CD8-positive, alpha-beta memory T cell (primary cell): ENCODE measurements around the gene FCSK. TPM values are rescaled to one million over a fixed set of nuclear protein-coding genes. Genes with fewer than 3 reads are reported as not detected.

Experiments used
- CTCF ChIA-PET: fragments of 350-600 bp; sonication (Branson Sonifier 250); formaldehyde crosslinking; loops from one replicate; lab custom pipeline; 2021; ENCODE audit warnings: antibody characterized with exemption; lab: Charles Lee
- POLR2A ChIA-PET: fragments of 350-600 bp; sonication (Branson Sonifier 250); formaldehyde crosslinking; loops from one replicate; lab custom pipeline; 2021; ENCODE audit warnings: antibody characterized with exemption; lab: Charles Lee
- DNase-seq, 5 donors: peaks; one replicate each; pipeline versions ENCODE4 v3.0.0 to v3.0.0-alpha.2; 2020 to 2022; ENCODE audit warnings: mixed read lengths in 1 of 5
- H3K27ac ChIP-seq: one replicate; pipeline ENCODE4 v1.7.0; 2013; ENCODE audit warnings: low read depth, mild to moderate bottlenecking, low read length, moderate library complexity
- H3K27me3 ChIP-seq: 2 replicates; pipeline ENCODE4 v1.7.0; 2013; ENCODE audit warnings: low read length, mild to moderate bottlenecking; ENCODE audit not compliant: insufficient read depth, poor library complexity, severe bottlenecking
- H3K36me3 ChIP-seq: 2 replicates; pipeline ENCODE4 v1.7.0; 2013; ENCODE audit warnings: mild to moderate bottlenecking, low read length, moderate library complexity; ENCODE audit not compliant: insufficient read depth
- H3K4me1 ChIP-seq: 2 replicates; pipeline ENCODE4 v1.7.0; 2013; ENCODE audit warnings: mild to moderate bottlenecking, low read length, moderate library complexity; ENCODE audit not compliant: insufficient read depth
- H3K4me3 ChIP-seq: 2 replicates; pipeline ENCODE4 v1.7.0; 2013; ENCODE audit warnings: mild to moderate bottlenecking, low read length
- H3K9me3 ChIP-seq: 2 replicates; pipeline ENCODE4 v1.7.0; 2013; ENCODE audit warnings: mild to moderate bottlenecking, low read length
- H3K27ac Mint-ChIP-seq, 8 donors: one replicate each; pipeline ENCODE4 v1.8.0; 2020 to 2021; ENCODE audit warnings: mixed read lengths in 8 of 8, mild to moderate bottlenecking in 6 of 8, inconsistent platforms in 3 of 8, moderate library complexity in 3 of 8
- H3K27me3 Mint-ChIP-seq, 2 donors: one replicate each; pipeline ENCODE4 v1.8.0; 2020 to 2021; ENCODE audit warnings: mixed read lengths in 2 of 2, mild to moderate bottlenecking in 1 of 2, moderate library complexity in 1 of 2
- H3K36me3 Mint-ChIP-seq, 3 donors: one replicate each; pipeline ENCODE4 v1.8.0; 2020 to 2021; ENCODE audit warnings: mixed read lengths in 3 of 3, inconsistent platforms in 1 of 3, mild to moderate bottlenecking in 1 of 3
- H3K4me1 Mint-ChIP-seq, 3 donors: one replicate each; pipeline ENCODE4 v1.8.0; 2020 to 2021; ENCODE audit warnings: mixed read lengths in 3 of 3, inconsistent platforms in 1 of 3, mild to moderate bottlenecking in 1 of 3
- H3K4me3 Mint-ChIP-seq, 7 donors: one replicate each; pipeline ENCODE4 v1.8.0; 2020 to 2021; ENCODE audit warnings: mixed read lengths in 7 of 7, mild to moderate bottlenecking in 6 of 7, moderate library complexity in 4 of 7, inconsistent platforms in 2 of 7
- H3K9me3 Mint-ChIP-seq, 5 donors: one replicate each; pipeline ENCODE4 v1.8.0; 2020 to 2022; ENCODE audit warnings: mixed read lengths in 5 of 5, mild to moderate bottlenecking in 3 of 5, moderate library complexity in 2 of 5, inconsistent platforms in 1 of 5
- polyA plus RNA-seq: library from polyadenylated mRNA; unstranded; fragments of 300-500 nt; fragmentation: Illumina TruSeq; gene quantifications from one replicate; pipeline ENCODE4 v1.2.3, GENCODE V29; 2021
- total RNA-seq, 2 experiments: library from RNA; stranded (reverse); gene quantifications; one replicate each; pipeline ENCODE4 v1.2.3, GENCODE V29; 2021

Gene FCSK
- total and polyA plus RNA-seq, 3 experiments from 2014 or later = 7.8 to 16.9 (median 15.1) TPM

DNA sequence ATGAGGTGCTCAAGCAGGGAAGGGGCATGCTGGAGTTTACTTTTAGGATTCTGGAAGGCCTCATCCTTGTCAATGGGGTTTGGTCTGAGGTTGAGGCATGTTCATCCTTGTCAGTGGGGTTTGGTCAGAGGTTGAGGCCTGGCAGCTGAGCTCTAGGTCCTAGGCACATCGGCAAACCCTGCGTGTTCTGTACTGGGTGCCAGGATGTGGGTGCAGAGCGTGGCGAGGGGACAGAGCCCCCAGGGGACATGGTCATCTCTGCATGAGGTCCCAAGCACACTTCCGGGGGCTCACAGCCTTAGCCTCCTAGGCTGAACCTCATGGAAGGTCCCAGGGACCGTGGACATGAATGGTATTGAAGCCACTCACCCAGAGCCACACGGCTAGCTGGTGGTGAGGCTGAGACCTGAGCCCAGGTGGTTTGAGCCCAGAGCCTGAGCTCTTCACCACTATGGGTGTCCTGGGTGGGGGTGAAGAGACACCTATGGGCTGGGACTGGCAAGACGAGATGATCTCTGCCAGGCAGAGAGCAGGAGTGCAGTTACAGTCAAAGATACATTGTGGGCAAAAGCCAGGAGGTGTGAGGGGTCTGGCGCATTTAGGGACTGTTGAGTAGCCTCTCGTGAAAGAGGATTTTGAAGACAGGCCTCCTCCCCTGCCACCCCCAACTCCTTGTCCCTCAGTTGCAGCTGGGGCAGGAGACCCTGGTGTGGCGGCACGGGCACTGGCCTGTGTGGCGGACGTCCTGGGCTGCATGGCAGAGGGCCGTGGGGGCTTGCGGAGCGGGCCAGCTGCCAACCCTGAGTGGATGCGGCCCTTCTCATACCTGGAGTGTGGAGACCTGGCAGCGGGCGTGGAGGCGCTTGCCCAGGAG is 19.3 kb downstream of the FCSK start:
- Mint-ChIP-seq H3K27ac (peak overlapping the region in 1 of 8 donors; percentile 85), H3K4me1 (peaks cover 0 to 4% (median 0%) of the 10 kb centered on the region in 3 donors), H3K27me3 (no peaks in the 10 kb centered on the region), H3K4me3 (no peak overlapping the region), H3K9me3 (no peaks in the 10 kb centered on the region), H3K36me3 (peaks cover 0 to 39% (median 0%) of the 10 kb centered on the region in 3 donors)
- Histone ChIP-seq H3K4me1 (no peaks in the 10 kb centered on the region), H3K9me3 (no peaks in the 10 kb centered on the region), H3K27ac (no peak overlapping the region), H3K36me3 (no peaks in the 10 kb centered on the region), H3K4me3 (no peak overlapping the region), H3K27me3 (no peaks in the 10 kb centered on the region)
- POLR2A ChIA-PET = interaction anchor here (0.5 to 0.6 kb wide), 2 partner anchors 86 to 211 kb away, joined by 4 read pairs; no protein-coding TSS in a partner anchor
- CTCF ChIA-PET = no interaction called here
- no peak for DNase-seq

DNA sequence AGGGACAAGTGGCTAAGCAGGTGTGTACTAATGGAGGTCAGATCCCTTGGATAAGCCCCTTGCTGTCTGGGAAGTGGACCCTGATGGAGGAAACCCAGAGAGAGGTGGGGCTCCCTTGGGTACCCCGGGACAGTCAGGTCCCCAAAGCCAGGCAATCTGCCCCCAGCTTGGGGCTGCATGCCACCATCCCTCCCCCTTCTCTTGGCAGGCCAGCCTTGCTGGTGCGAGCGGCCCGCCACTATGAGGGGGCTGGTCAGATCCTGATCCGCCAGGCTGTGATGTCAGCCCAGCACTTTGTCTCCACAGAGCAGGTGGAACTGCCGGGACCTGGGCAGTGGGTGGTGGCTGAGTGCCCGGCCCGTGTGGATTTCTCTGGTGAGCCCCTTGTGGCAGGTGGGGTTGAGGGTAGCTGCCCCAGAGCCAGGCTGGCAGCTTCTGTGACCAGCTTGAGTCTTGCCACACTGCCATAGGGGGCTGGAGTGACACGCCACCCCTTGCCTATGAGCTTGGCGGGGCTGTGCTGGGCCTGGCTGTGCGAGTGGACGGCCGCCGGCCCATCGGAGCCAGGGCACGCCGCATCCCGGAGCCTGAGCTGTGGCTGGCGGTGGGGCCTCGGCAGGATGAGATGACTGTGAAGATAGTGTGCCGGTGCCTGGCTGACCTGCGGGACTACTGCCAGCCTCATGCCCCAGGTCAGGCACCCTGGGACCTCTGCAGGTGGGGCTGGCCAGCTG is 20.1 kb downstream of the FCSK start:
- Mint-ChIP-seq H3K36me3 (peaks cover 0 to 43% (median 0%) of the 10 kb centered on the region in 3 donors), H3K4me1 (peaks cover 0 to 8% (median 1%) of the 10 kb centered on the region in 3 donors), H3K9me3 (no peaks in the 10 kb centered on the region), H3K27me3 (no peaks in the 10 kb centered on the region), H3K4me3 (no peak overlapping the region), H3K27ac (no peak overlapping the region)
- POLR2A ChIA-PET = interaction anchor here (0.5 kb wide), 2 partner anchors 202 to 211 kb away, joined by 3 to 4 read pairs; no protein-coding TSS in a partner anchor
- Histone ChIP-seq H3K36me3 (no peaks in the 10 kb centered on the region), H3K27me3 (no peaks in the 10 kb centered on the region), H3K27ac (no peak overlapping the region), H3K4me1 (no peaks in the 10 kb centered on the region), H3K9me3 (no peaks in the 10 kb centered on the region), H3K4me3 (no peak overlapping the region)
- no peak for DNase-seq
- CTCF ChIA-PET = no interaction called here

DNA sequence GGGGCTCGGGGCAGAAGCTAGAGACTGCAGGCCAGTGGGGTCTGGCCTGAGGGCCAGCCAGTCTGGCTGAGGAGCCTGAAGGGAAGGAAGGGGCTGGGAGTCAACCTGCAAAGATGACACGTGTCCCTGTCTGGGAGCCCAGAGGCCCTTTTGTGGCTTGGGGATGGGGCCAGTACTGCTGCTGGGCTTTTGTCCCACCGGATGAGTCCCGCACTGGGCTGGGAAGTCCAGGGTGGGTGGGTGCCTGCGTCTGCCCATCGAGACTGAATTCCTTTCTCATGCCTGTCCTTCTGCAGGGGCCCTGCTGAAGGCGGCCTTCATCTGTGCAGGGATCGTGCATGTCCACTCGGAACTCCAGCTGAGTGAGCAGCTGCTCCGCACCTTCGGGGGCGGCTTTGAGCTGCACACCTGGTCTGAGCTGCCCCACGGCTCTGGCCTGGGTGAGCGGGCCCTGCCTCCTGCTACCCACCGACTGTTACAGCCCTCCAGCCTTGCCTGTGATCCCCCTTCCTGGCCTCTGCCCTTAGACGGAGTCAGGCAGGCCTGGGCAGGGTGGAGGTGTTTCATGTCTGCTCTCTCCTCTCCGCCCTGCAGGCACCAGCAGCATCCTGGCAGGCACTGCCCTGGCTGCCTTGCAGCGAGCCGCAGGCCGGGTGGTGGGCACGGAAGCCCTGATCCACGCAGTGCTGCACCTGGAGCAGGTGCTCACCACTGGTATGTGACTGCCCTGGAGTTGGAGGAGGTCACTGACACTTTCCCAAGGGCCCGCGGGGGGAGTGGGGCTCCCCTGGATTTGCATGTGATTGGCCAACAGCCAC is 20.9 kb downstream of the FCSK start:
- POLR2A ChIA-PET = interaction anchor here (0.5 kb wide), 1 partner anchor 203 kb away, joined by 3 read pairs; no protein-coding TSS in a partner anchor
- Histone ChIP-seq H3K4me3 (no peak overlapping the region), H3K9me3 (no peaks in the 10 kb centered on the region), H3K36me3 (no peaks in the 10 kb centered on the region), H3K4me1 (no peaks in the 10 kb centered on the region), H3K27ac (no peak overlapping the region), H3K27me3 (no peaks in the 10 kb centered on the region)
- Mint-ChIP-seq H3K36me3 (peaks cover 0 to 47% (median 0%) of the 10 kb centered on the region in 3 donors), H3K9me3 (no peaks in the 10 kb centered on the region), H3K4me1 (peaks cover 0 to 8% (median 1%) of the 10 kb centered on the region in 3 donors), H3K27me3 (no peaks in the 10 kb centered on the region), H3K4me3 (no peak overlapping the region), H3K27ac (peak overlapping the region in 2 of 8 donors; percentile 29 to 46)
- CTCF ChIA-PET = no interaction called here
- DNase-seq = no peak

DNA sequence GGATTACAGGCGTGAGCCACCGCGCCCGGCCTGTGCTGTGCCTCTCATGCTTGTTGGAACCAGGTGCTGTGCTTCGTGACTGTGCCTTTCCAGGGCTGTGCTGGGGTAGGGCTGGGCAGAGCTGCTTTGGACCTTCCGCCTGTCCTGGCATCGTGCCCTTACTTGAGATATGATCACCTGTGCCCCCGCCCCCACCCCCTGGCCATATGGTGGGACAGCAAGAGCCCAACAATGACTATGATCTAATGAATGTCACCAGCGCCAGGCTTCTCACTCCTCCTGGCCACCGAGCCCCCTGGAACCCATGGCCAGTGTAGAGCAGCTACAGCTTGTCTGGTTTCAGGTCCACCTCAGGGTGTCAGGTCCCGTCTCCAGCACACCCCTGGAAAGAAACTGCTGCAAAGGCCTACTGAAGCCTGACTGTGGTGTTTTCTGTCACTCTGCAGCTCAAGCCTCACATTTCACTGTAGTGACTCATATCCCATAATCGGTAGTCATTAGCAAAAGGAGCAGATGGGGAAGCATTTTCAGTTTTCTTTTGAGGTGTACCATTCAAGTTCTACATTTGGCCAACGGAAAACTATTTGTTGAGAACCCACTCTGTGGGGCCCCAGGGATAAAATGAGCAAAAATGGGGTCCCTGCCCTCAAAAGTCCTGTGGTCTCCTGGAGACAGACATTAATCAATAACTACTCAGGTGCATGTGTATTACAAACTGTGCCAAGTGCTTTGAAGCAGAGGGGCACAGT is 22.1 kb downstream of the FCSK start:
- no peaks in the 10 kb centered on the region for H3K36me3 ChIP-seq
- Mint-ChIP-seq H3K4me1 (peaks cover 0 to 8% (median 1%) of the 10 kb centered on the region in 3 donors), H3K27me3 (no peaks in the 10 kb centered on the region), H3K4me3 (no peak overlapping the region), H3K9me3 (no peaks in the 10 kb centered on the region), H3K27ac (peak overlapping the region in 6 of 8 donors; percentile 21 to 81 (median 56)), H3K36me3 (peaks cover 0 to 56% (median 0%) of the 10 kb centered on the region in 3 donors)
- H3K27me3 ChIP-seq = no peaks in the 10 kb centered on the region
- DNase-seq = no peak
- ChIA-PET CTCF (no interaction called here), POLR2A (no interaction called here)
- H3K9me3 ChIP-seq = no peaks in the 10 kb centered on the region
- no peak overlapping the region for H3K4me3 ChIP-seq
- no peak overlapping the region for H3K27ac ChIP-seq
- no peaks in the 10 kb centered on the region for H3K4me1 ChIP-seq

DNA sequence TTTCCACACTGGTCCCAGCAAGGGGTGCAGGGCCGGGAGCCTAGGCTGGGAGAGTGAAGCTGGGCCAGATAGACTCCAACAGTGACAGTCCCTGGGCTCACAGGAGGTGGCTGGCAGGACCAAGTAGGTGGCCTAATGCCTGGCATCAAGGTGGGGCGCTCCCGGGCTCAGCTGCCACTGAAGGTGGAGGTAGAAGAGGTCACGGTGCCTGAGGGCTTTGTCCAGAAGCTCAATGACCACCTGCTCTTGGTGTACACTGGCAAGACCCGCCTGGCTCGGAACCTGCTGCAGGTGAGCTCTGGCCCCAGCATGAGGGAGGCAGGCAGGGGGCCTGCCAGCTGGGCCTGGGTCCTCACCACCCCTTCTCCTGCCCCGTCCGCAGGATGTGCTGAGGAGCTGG is 23.8 kb downstream of the FCSK start:
- DNase-seq = no peak
- Histone ChIP-seq H3K4me3 (no peak overlapping the region), H3K4me1 (no peaks in the 10 kb centered on the region), H3K27ac (no peak overlapping the region), H3K9me3 (no peaks in the 10 kb centered on the region), H3K27me3 (no peaks in the 10 kb centered on the region), H3K36me3 (no peaks in the 10 kb centered on the region)
- Mint-ChIP-seq H3K4me3 (peak overlapping the region in 1 of 7 donors; percentile 23), H3K27ac (peak overlapping the region in 4 of 8 donors; percentile 70 to 93 (median 82)), H3K36me3 (peaks cover 0 to 68% (median 0%) of the 10 kb centered on the region in 3 donors), H3K4me1 (peaks cover 0 to 8% (median 1%) of the 10 kb centered on the region in 3 donors), H3K9me3 (no peaks in the 10 kb centered on the region), H3K27me3 (no peaks in the 10 kb centered on the region)
- ChIA-PET CTCF (interaction anchor here (1.6 kb wide), 1 partner anchor 67 kb away, joined by 3 read pairs; no protein-coding TSS in a partner anchor), POLR2A (interaction anchor here (0.6 kb wide), 1 partner anchor 19 kb away, joined by 4 read pairs; no protein-coding TSS in a partner anchor)

DNA sequence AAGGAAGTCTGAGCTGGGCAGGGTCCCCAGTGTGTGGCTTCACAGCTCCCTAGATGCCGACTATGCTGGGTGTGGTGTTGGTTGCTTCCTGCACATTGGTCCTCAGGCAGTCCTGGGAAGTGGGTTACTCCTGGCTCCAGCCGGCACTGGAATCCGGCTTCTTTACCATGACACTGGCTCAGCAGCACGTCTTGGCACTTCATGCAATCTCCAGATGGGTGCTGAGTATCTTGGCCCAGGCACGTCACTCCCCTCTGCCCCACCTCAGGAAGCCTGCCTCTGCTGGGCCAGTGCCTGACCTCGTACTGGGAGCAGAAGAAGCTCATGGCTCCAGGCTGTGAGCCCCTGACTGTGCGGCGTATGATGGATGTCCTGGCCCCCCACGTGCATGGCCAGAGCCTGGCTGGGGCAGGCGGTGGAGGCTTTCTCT is 24.5 kb downstream of the FCSK start:
- DNase-seq = no peak
- H3K27me3 ChIP-seq = no peaks in the 10 kb centered on the region
- H3K4me3 ChIP-seq = no peak overlapping the region
- Mint-ChIP-seq H3K9me3 (no peaks in the 10 kb centered on the region), H3K36me3 (peaks cover 0 to 68% (median 0%) of the 10 kb centered on the region in 3 donors), H3K27ac (peak overlapping the region in 3 of 8 donors; percentile 6 to 54 (median 21)), H3K27me3 (no peaks in the 10 kb centered on the region), H3K4me3 (no peak overlapping the region), H3K4me1 (peaks cover 0 to 8% (median 1%) of the 10 kb centered on the region in 3 donors)
- H3K9me3 ChIP-seq = no peaks in the 10 kb centered on the region
- CTCF ChIA-PET = interaction anchor here (1.6 kb wide), 1 partner anchor 66 kb away, joined by 3 read pairs; no protein-coding TSS in a partner anchor
- peaks cover 6% of the 10 kb centered on the region for H3K36me3 ChIP-seq
- POLR2A ChIA-PET = no interaction called here
- no peaks in the 10 kb centered on the region for H3K4me1 ChIP-seq
- no peak overlapping the region for H3K27ac ChIP-seq
